Neural progenitor cell (in vitro differentiated cells): ENCODE data around the gene EPB41. TPM values are rescaled to one million over a fixed set of nuclear protein-coding genes. Genes with fewer than 3 reads are reported as not detected.

Source experiments
- DNase-seq: peaks from one replicate; pipeline ENCODE4 v3.0.0-alpha.2; 2016; ENCODE audit warnings: low spot score
- H2AFZ ChIP-seq: fragments of 200-600 bp; sonication (generic); replicated peaks from 2 replicates; pipeline ENCODE4 v1.6.1; 2016; ENCODE audit warnings: antibody characterized with exemption
- H3F3A ChIP-seq: fragments of 200-600 bp; sonication (generic); 2 replicates; pipeline ENCODE4 v1.6.1; 2016; ENCODE audit warnings: antibody characterized with exemption, low read depth
- H3K27ac ChIP-seq: fragments of 200-600 bp; sonication (generic); 2 replicates; pipeline ENCODE4 v1.5.1; 2016; ENCODE audit warnings: mild to moderate bottlenecking
- H3K27me3 ChIP-seq: fragments of 200-600 bp; sonication (generic); 2 replicates; pipeline ENCODE4 v1.6.1; 2016; ENCODE audit warnings: mild to moderate bottlenecking, moderate library complexity
- H3K36me3 ChIP-seq: fragments of 200-600 bp; sonication (generic); 2 replicates; pipeline ENCODE4 v1.5.1; 2016
- H3K4me1 ChIP-seq: fragments of 200-600 bp; sonication (generic); 2 replicates; pipeline ENCODE4 v1.6.1; 2016; ENCODE audit warnings: mixed run types
- H3K4me2 ChIP-seq: fragments of 200-600 bp; sonication (generic); 2 replicates; pipeline ENCODE4 v1.6.1; 2016
- H3K4me3 ChIP-seq: fragments of 200-600 bp; sonication (generic); 2 replicates; pipeline ENCODE4 v1.5.1; 2016
- H3K79me2 ChIP-seq: fragments of 200-600 bp; sonication (generic); 2 replicates; pipeline ENCODE4 v1.6.1; 2016; ENCODE audit warnings: low read depth
- H3K9ac ChIP-seq: fragments of 200-600 bp; sonication (generic); 2 replicates; pipeline ENCODE4 v1.6.1; 2016
- H3K9me3 ChIP-seq: fragments of 200-600 bp; sonication (generic); 2 replicates; pipeline ENCODE4 v1.5.1; 2016; ENCODE audit warnings: low read depth
- H4K20me1 ChIP-seq: fragments of 200-600 bp; sonication (generic); 2 replicates; pipeline ENCODE4 v1.6.1; 2016; ENCODE audit warnings: low read depth
- H3K27ac Mint-ChIP-seq: 3 replicates; pipeline ENCODE4 v1.8.0; 2021; ENCODE audit warnings: mixed read lengths
- H3K27me3 Mint-ChIP-seq: 2 replicates; pipeline ENCODE4 v1.8.0; 2022; ENCODE audit warnings: low read depth, mild to moderate bottlenecking, inconsistent platforms, moderate library complexity, mixed read lengths; ENCODE audit not compliant: insufficient read depth
- H3K36me3 Mint-ChIP-seq: 3 replicates; pipeline ENCODE4 v1.8.0; 2021; ENCODE audit warnings: mixed read lengths
- H3K4me1 Mint-ChIP-seq: 3 replicates; pipeline ENCODE4 v1.8.0; 2021; ENCODE audit warnings: mixed read lengths
- H3K4me3 Mint-ChIP-seq: 3 replicates; pipeline ENCODE4 v1.8.0; 2021; ENCODE audit warnings: mild to moderate bottlenecking, moderate library complexity, mixed read lengths
- H3K9me3 Mint-ChIP-seq: 3 replicates; pipeline ENCODE4 v1.8.0; 2020; ENCODE audit warnings: mixed read lengths
- CTCF ChIP-seq: fragments of 200-600 bp; sonication (generic); IDR thresholded peaks from 2 replicates; pipeline ENCODE4 v1.5.1; 2017; ENCODE audit warnings: antibody characterized with exemption, mild to moderate bottlenecking
- EZH2 ChIP-seq: fragments of 200-600 bp; sonication (generic); IDR thresholded peaks from 2 replicates; pipeline ENCODE4 v1.6.1; 2017; ENCODE audit warnings: antibody characterized with exemption, mild to moderate bottlenecking, moderate library complexity
- EZH2phosphoT487 ChIP-seq: fragments of 200-600 bp; sonication (generic); IDR thresholded peaks from 2 replicates; pipeline ENCODE4 v1.6.1; 2017; ENCODE audit warnings: antibody characterized with exemption
- total RNA-seq: library from RNA; depleted of rRNA; stranded (reverse); fragments of >200 nt; gene quantifications from 2 replicates; pipeline ENCODE4 v1.2.3, GENCODE V29; 2015; ENCODE audit warnings: low replicate concordance

EPB41 gene
- total RNA-seq, 1 donor from 2014 or later = 211 TPM

DNA sequence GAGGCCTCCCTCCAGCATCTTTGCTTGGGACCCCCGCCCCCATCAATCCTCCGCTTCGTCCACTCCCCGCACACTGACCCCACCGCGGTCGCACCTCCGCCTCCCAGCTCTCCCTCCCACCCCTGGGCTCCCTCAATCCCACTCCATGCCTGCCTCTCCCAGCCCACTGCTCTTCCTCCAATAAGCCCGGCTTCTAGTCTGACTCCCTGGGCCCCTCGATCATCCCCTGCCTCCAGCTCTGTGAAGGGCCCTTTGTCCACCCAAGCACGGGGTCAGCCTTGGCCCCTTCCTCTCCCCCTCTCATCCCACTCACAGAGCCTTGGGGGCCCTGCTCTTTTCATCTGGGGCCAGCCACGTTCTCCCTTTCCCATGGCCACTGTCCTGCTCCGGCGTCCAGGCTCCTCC, 210.9 kb downstream of the EPB41 start:
- peak overlapping the region; percentile 90 for H3K27ac Mint-ChIP-seq
- Histone ChIP-seq H3K4me1 (peaks cover 18% of the 10 kb centered on the region), H3K4me2 (peak overlapping the region; percentile 74), H2AFZ (no peak overlapping the region), H3K9me3 (no peaks in the 10 kb centered on the region), H3K27ac (no peak overlapping the region), H3K36me3 (no peaks in the 10 kb centered on the region), H3K79me2 (no peaks in the 10 kb centered on the region), H4K20me1 (peaks cover 16% of the 10 kb centered on the region), H3K9ac (no peak overlapping the region), H3K27me3 (peaks cover 59% of the 10 kb centered on the region), H3F3A (peaks cover 39% of the 10 kb centered on the region), H3K4me3 (no peak overlapping the region)
- DNase-seq = peak; percentile 43
- H3K27me3 Mint-ChIP-seq = peaks cover 23% of the 10 kb centered on the region
- no peaks in the 10 kb centered on the region for H3K9me3 Mint-ChIP-seq
- H3K4me3 Mint-ChIP-seq = peak overlapping the region; percentile 81
- H3K36me3 Mint-ChIP-seq = no peaks in the 10 kb centered on the region
- TF ChIP-seq CTCF = no peak
- peaks cover 14% of the 10 kb centered on the region for H3K4me1 Mint-ChIP-seq

DNA sequence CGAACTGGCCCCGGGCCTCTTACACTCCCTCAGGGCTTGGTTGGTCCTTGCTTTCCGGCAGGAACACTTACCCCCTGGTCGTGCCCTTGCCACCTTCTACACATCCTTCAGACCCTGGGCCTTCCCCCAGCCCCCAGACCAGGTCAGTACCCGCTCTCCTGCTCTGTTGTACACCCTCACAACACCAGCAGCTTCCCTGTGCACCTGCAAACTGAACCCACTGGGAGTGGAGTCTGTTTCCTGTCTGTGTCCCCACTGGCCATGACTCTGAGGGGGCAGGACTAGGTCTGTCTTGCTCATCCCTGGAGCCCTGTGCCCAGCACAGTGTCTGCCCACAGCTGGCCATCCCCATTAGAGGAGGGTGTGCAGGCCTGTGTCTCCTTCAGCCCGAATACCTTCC, 211.4 kb downstream of the EPB41 start:
- DNase-seq = no peak
- Mint-ChIP-seq H3K36me3 (no peaks in the 10 kb centered on the region), H3K4me3 (peak overlapping the region; percentile 81), H3K4me1 (peaks cover 19% of the 10 kb centered on the region), H3K27ac (peak overlapping the region; percentile 90), H3K27me3 (peaks cover 22% of the 10 kb centered on the region), H3K9me3 (no peaks in the 10 kb centered on the region)
- Histone ChIP-seq H3K27ac (no peak overlapping the region), H3K4me2 (no peak overlapping the region), H3K9ac (no peak overlapping the region), H3K4me1 (peaks cover 18% of the 10 kb centered on the region), H3K27me3 (peaks cover 53% of the 10 kb centered on the region), H2AFZ (no peak overlapping the region), H3K79me2 (no peaks in the 10 kb centered on the region), H3K36me3 (no peaks in the 10 kb centered on the region), H3K4me3 (no peak overlapping the region), H4K20me1 (peaks cover 11% of the 10 kb centered on the region), H3F3A (peaks cover 33% of the 10 kb centered on the region), H3K9me3 (no peaks in the 10 kb centered on the region)
- TF ChIP-seq EZH2 (no peak), EZH2phosphoT487 (no peak), CTCF (no peak)

DNA sequence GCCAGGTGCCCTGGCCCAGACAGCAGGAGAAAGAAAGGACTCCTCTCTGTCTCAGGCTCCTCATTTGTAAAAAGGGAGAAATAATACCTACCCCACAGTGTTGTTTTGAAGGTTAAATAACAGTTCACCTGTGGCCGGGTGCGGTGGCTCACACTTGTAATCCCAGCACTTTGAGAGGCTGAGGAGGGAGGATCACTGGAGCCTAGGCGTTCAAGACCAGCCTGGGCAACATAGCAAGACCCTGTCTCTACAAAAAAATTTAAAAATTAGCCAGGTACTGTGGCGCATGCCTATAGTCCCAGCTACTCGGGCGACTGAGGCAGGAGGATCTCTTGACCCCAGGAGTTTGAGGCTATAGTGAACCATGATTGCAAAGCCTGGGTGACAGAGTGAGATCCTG, 211.8 kb downstream of the EPB41 start:
- Mint-ChIP-seq H3K36me3 (no peaks in the 10 kb centered on the region), H3K27me3 (peaks cover 19% of the 10 kb centered on the region), H3K27ac (peak overlapping the region; percentile 90), H3K4me1 (peaks cover 19% of the 10 kb centered on the region), H3K9me3 (no peaks in the 10 kb centered on the region), H3K4me3 (peak overlapping the region; percentile 81)
- no peaks in the 10 kb centered on the region for H3K9me3 ChIP-seq
- peaks cover 8% of the 10 kb centered on the region for H4K20me1 ChIP-seq
- H3K4me1 ChIP-seq = peaks cover 18% of the 10 kb centered on the region
- H3K27ac ChIP-seq = no peak overlapping the region
- H2AFZ ChIP-seq = no peak overlapping the region
- no peak overlapping the region for H3K9ac ChIP-seq
- DNase-seq = no peak
- no peak overlapping the region for H3K4me2 ChIP-seq
- H3K4me3 ChIP-seq = no peak overlapping the region
- no peaks in the 10 kb centered on the region for H3K79me2 ChIP-seq
- H3K36me3 ChIP-seq = no peaks in the 10 kb centered on the region
- H3K27me3 ChIP-seq = peaks cover 49% of the 10 kb centered on the region
- peaks cover 29% of the 10 kb centered on the region for H3F3A ChIP-seq
- TF ChIP-seq EZH2 (no peak), EZH2phosphoT487 (no peak), CTCF (no peak)
